ENCODE measurements around the gene HSPBP1. TPM values are rescaled to one million over a fixed set of nuclear protein-coding genes. Genes with fewer than 3 reads are reported as not detected.

Gene HSPBP1
- total and polyA plus RNA-seq, 9 of the 15 experiments (the other 6 are each of a cell fraction or from before 2014, with no cell fraction given) = 0.83 to 81.3 (median 21.8) TPM

GRCh38 chr19:55259540-55260210 is 20.2 kb downstream of the HSPBP1 start (continued):
- TF ChIP-seq TFAP4 (CRISPR knock-in tag; IDR thresholded peaks at IDR 0.05; ENCODE audit: borderline replicate concordance) (no peak), TSHZ1 (CRISPR knock-in tag; IDR thresholded peaks at IDR 0.05) (no peak), ZC3H11A (IDR thresholded peaks at IDR 0.05; ENCODE audit: low read depth, low read length) (no peak), CUX1 (CRISPR knock-in tag; IDR thresholded peaks at IDR 0.05) (peak; percentile 65; the same call in 1 of the 2 replicates), ZKSCAN1 (IDR thresholded peaks at IDR 0.05; ENCODE audit: low read depth, low read length) (no peak; the same call in 1 of the 2 replicates), DMBX1 (CRISPR knock-in tag; IDR thresholded peaks at IDR 0.05; ENCODE audit: borderline replicate concordance) (no peak), CHCHD3 (CRISPR knock-in tag; IDR thresholded peaks at IDR 0.05) (no peak), ZNF175 (CRISPR knock-in tag; IDR thresholded peaks at IDR 0.05; ENCODE audit: low read depth) (0 out of 2 replicates have a peak, but pooled peaks have one; percentile 54), HDAC3 (IDR thresholded peaks at IDR 0.05; ENCODE audit: borderline replicate concordance, partially characterized antibody) (no peak), ZNF395 (CRISPR knock-in tag; IDR thresholded peaks at IDR 0.05) (no peak; the same call in 1 of the 2 replicates), RAD51 (IDR thresholded peaks at IDR 0.05; ENCODE audit: borderline replicate concordance, low read depth) (no peak), SMARCA5 (IDR thresholded peaks at IDR 0.05) (no peak), SMARCC2 (IDR thresholded peaks at IDR 0.05; ENCODE audit: low read depth) (0 out of 2 replicates have a peak, but pooled peaks have one; percentile 29), ZKSCAN3 (CRISPR knock-in tag; IDR thresholded peaks at IDR 0.05) (no peak)
